SIG-M5 treated with dmso at 0.1 percent for 504 hours (cell line): Measurements from ENCODE around the gene S100A10.
A peak's percentile ranks its signal among the peaks of the same experiment; 100 is the strongest.

ENCODE experiments used
- DNase-seq: peaks from one replicate; lab custom pipeline; 2025; ENCODE audit not compliant: unreplicated experiment; lab: John Stamatoyannopoulos, UW

S100A10 gene

DNA sequence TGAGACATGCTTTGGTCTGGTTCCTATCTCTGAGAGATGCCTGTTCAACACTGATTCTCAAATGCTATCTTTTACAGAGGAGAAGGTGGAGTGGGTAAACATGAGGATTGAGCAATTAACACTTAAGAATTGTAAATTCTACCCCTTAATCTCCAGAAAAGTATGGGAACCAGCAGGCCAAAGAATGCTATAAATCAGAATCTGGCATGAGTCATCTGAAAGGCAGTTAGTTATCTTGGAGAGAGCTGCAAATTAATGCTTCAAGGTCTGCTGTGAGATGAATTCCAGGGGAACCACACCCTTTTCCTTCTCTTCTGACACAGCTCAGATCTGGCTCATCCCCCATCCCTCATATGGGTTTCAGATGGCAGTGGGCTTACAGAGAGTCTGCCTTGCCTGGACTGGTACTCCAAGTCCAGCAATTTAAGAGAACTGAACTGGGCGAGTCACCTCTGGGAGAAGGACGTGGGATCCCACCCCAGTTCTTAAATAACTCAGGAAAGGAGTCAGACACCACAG, 5.2 kb downstream of the S100A10 start:
- DNase-seq, result peak; percentile 73

DNA sequence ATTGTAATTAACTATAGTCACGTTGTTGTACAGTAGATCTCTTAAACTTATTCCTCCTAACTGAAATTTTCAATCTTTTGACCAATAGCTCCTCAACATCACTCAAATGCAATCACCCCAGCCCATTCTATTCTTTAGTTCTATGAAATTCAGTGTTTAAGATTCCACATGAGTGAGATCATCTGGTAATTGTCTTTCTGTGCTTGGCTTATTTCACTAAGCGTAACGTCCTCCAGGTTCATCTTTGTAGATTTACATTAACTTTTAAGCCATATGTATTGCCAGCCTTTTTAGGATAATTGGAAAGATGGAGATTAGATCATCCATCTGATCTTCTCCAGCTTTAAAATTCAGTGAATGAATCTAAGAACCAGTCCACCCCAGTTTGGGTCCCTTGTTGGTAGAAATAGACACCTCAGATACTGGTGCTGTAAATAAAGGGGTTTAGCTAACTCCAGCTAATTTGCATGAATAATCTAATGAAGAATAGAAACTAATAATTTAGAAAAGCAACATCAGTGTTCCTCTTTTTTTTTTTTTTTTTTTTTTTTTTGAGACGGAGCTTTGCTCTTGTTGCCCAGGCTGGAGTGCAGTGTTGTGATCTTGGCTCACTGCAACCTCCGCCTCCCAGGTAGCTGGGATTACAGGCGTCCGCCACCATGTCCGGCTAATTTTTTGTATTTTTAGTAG, 7.0 kb downstream of the S100A10 start:
- no peak for DNase-seq

DNA sequence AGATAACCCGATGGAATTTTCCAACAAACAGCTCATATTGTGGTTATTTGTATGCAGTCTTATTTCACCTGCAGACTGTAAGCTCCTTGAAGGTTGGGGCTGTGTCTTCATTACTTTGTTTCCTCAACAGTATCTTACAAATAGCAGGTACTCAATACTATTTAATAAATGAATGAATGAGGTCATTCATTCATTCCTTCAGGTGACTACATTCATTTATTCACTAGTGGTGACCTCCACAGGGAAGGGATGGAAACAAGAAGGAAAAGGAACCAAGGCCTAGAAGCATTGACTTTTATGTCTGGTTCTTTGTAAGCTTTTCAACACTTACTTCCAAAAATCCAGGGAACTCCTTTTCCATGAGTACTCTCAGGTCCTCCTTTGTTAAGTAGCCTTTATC, 7.9 kb downstream of the S100A10 start:
- no peak for DNase-seq

DNA sequence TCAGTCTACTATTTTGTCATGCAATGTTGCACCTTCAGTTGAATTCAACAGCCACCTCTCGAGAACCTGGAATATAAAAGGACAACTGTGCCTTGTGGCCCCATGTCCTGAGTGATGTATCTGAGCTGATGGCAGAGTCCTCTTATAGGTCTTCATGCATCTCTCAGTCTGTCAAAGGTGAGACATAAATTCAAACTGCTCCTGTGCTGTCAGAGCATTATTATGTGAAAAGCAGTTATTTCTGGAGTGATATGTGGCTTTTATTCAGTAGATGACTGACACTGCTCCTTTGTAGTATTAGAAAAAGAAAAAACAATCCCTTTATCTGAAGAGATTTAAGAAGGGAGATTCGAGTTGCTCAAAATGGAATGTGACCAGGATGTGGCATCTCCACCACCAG, 8.4 kb downstream of the S100A10 start:
- DNase-seq, result no peak

DNA sequence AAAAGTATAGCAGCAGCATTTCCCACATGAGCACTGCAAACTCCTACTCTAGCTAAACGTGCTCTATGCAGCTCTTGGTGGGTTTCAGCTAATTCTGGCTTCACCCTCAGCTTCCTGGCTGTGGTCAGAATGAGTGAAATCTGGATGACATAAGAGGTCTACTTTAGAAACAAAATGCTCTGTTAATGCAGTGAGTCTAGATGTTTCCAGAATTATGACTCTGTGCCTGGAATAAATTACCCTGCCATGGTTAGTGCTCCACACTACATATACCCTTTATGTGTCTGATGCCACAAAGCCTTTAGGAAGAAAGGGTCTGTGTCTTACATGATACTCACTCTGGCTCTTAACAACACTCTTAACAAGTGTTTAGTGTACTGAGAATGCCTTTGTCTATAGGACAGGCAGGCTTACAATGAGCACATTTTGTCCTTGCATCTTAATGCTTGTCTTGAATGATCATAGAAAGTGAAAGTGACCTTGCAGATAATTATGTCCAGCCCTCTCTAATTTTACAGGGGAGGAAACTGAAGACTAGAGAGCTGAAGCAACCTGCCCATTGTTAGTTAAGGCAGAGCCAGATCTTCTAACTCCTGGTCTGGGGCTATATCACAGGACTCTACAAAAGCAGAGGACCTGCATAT, 9.2 kb downstream of the S100A10 start:
- peak; percentile 84 for DNase-seq

DNA sequence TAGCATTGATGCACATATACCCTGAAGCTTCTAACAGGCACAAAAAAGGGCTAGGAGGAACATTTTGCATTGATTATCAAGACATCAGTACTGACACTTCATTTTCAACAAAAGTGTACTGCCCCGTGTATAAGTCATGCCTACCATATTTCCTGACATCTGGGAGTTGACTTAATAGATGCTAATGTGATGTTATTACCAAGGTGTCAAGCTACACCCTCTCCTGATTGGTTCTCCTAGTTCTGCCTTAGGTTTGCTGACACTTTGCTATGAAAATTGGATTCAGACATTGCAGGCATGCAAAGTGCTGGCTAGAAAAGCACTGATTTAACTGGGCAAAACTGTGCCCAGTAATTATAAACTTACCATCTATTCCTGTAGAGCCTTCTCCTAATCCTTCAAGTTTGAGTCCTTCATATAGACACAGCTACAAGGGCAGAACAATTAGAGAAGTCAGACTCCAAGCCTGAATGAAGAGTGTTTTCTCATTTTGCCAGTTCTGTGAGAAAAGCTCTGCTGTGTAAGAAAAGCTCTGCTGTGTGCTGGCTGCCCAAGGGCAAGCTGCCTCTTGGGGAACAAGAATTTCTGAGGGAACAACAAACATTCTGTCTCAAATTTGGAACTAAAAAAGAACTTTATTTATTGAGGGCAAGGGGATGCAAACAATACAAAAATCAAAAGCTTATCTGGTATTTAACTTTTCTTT, 11.2 kb downstream of the S100A10 start:
- no peak for DNase-seq

DNA sequence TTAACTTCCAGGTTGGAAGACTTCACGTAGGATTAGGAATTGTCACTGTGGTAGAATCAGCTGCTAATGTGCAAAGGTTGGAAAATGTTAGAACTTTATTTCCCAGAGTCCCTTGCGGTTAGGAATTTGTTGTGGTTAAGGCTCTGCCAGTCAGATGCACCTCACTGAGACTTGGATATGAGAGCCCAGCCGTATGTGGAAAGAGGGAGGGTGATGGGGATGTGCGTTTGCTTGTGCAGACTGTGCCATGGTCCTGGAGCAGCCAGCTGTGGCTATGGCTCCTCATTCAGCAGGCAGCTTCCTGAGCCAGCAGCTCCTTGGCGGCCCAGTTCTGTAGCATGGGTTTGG, 12.5 kb downstream of the S100A10 start:
- DNase-seq, result no peak

DNA sequence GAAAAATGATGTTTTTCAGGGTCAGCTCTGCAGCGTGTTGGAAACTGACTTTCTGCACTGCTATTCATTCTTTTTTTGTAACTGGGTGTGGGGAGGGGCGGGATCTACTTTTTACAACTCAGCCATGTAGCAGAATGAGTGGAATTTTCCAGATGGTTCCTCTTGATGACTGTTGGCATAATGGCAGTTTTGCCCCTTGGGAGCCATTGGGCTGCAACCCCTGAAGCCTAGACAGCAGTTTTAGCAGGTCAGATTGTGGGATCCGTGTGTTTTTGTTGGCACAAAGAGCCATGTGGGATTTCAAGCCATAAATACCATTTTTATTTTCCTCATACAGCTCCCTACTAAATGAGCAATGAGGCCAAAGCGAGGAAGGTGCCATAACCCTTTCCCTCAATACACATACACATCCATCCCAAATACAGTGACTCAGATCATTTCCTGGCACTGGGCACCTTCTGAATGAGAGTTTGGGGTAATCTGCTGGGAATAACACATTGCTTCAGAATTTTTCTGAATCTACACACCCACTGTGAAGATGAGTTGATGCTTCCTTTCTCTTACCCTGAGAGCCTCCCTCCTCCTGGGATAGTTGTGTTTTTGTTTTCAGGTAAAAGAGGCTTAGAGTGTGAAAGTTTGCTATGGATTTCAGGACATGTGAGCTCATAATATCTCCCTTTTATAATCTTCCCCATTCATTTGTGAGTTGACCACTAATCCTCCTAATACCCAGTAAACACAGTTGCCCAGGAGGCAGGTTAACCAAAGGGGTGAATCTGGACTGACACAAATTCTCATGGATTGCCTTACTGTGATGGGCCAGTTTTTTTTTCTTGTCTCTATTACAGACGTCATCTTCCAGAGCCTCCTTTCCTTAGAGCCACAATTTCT, 13.1 kb downstream of the S100A10 start:
- DNase-seq, result no peak

DNA sequence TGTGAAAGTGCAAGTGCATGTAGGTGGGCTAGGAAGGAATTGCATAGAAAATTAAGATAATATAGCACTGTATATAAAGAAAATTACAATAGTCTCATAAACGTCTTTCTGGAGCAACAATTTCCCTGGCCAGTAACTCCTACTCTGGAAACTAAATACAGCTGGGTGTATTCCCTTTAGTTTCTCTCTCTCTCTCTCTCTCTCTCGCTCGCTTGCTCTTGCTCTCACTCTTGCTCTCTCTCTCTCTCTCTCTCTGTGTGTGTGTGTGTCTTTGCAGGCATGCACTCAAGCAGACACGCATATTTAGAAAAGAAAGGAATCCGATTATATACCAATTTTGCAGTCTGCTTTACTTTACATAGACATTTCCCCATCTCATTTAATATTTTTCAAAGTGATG, 14.7 kb downstream of the S100A10 start:
- no peak for DNase-seq

DNA sequence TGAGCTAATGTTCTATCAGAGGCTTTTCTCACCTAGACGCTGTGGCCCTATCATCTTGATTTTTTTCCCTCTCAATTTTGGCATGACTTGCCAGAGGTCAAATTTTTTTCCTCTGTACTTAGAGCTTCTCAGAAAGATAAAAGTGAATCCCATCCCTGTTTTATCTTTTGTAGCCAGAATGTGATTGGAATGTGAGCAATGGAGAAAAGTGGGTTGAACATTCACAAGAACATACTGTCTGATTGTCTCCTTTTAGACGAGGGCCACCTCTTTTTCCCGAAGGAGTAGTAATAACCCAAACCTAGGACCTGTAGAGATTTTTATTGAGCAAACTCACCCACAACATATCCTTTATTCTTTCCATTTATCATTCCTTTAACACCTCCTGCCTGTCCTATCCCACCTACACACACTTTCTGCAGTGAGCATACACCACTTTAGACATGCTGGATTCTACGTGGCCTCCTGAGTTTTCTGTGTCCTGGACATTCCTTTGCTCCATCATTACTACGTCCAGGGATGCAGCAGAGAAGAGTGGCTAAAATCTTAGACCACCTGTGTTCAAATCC, 15.9 kb downstream of the S100A10 start:
- DNase-seq, result no peak

DNA sequence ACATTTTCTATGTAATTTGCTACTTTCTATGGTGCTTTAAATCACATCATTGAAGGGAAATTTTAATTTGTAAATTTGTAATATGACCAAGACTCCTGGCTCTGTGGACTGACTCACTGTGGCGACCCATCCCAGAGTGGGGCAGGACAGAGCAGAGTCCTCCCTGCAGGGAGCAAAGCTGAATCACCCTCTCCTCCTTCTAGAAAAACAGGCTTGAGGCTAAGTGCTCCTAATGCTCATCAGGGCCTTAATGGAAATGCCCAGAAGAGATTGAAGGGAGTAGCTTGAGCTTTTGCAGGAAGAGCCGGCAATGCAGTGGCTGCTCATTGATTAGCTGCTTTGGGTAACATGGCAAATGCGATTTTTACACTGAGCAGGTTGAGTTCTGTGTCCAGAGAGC, 16.8 kb downstream of the S100A10 start:
- no peak for DNase-seq

DNA sequence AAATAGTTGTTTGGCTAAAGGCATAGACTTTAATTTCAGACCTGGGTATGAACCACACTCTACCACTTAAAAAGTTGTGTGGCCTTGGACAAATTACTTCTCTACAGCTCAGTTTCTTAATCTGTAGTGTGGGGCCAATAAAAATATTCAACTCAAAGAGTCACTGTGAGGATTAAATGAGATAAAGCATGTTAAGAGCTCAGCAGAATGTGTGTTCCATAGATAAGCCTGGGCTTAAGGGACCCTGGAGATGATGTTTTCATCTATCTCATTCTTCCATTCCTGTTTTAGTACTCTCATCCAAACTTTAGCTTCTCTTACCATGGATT, 17.7 kb downstream of the S100A10 start:
- no peak for DNase-seq

DNA sequence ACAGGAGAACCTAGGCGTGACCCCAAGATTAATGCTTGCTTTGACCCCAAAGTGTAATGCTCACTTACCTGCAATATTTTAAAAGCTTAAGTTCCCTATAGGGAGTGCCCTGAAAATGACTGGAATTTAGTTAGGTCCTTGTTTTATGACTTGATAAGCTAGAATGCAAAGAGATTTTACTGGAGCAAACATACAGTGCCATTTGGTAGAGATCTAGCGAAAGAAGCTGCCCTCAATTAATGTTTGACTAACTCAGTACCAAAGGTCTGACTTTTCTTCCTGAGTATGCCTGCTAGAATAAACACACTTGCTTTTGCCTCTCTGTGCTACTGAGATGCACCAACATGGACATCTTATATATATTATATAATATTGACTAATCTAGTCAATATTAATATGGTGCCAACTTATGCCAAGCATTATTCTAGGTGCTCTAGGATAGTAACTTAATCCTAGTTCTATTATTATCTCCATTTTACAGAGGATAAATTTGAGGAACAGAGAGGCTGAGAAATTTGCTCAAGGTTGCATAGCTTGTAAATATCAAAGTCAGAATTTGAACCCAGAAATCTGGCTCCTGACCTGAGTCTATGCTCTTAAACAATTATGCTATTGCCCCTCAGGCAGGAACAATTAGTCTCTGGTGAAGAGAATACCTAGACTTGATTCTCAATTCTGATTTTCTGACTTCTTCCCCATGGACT, 18.2 kb downstream of the S100A10 start:
- no peak for DNase-seq

DNA sequence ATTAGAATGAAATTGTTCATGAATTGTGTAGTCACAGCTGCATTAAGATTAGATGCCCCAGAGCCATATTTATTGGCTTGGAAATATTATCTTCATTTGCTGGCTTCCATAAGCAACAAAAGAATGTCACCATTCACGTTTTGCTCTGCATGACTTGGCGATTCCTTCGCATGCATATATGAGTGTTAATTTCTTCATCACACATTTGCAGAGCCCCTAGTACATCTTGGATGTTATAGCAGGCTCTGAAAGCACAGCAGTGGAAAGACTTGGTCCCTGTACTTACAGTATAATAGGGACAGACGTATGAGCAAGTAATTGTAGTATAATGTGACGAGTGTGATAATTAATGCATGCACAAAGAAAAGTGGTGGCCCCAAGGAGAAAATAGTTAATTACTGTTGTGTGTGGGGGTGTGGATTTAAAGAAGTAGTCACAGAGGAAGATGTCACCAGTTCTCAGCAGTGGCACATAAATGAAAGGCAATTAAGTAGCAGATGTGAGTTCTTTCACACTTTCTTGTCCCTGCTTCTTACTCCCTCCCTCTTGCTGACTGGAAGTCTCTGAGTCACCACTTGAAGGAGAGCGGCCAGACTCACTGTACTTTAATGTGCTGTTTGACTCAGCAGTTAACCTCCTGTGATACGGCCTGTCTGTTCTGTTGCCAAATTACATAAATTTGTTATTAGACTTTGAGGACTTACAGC, 21.0 kb downstream of the S100A10 start:
- DNase-seq, result peak; percentile 89

DNA sequence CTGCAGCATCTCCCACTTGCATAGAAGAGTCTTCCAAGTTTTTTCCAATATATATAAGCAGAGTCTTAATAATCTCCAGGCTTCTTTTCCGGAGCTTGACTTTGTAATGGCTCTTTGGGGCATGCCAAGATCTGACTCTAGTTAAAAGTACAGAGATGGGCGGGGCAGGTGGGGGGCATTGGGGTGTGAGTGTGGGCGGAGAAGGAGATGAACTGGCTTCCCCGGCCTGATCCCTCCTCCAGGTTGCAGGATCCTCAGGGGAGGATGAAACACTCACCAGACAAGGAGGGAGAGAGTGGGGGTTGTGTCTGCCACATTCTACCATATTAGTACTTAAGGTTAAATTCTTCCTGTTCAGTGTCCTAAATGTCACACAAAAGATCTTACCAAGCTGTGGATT, 23.0 kb downstream of the S100A10 start:
- DNase-seq, result peak; percentile 32

DNA sequence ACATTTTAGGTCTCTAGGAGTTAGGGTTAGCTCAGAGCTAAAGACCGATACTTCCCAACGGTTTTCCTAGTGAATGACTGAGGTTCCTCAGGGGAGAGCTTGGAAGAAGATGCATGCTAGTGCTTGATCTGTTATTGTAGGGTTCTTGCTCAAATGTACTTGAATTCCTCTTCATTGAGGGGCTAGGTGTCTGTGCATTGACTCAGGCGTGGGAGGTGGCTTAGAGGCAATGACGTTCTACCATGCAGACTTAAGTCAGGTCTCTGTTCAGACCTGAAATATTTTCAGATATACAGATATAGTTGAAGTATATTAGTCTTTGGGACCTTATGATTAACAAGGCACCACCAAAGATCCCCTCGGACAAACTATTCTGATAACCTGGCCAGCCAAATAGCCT, 23.5 kb downstream of the S100A10 start:
- no peak for DNase-seq

DNA sequence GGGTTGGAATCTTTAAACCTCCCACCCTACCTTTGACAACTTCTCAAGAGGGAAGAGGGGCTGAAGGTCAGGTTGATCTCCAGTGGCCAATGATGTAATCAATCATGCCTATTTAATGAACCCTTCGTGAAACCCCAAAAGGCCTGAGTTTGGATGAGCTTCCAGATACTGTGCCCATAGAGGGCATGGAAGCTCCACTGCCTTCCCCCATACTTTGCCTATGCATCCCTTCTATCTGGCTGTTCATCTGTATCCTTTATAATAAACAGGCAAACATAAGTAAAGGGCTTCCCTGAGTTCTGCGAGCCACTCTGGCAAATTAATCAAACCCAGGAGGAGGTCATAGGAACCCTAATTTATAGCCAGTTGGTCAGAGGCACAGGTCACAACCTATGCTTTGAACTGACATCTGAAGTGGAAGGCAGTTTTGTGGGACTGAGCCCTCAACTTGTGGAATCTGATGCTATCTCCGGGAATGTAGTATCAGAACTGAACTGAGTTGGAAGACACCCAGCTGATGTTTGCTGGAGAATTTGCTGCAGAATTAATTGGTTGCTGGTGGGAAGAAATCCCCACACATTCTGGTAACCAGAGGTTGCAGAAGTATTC, 24.8 kb downstream of the S100A10 start:
- no peak for DNase-seq

DNA sequence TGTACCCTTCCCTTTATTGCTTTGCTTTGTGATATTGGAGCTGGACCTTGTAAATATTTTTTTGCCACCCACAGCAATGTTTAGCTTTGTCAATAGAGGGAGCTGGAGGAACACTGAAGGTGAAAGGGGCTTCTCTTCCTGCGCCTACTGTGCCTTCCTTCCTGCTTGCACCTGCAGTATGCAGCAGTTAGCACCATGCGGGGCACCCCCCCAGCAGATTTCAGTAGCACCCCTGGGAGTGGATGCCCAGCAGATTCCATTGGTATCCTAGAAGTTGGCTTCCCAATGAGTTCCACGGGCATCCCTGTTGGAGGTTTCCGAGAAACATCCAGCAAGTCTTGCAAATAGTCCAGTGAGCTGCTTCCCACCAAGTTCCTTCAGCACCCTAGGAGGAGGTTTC, 25.6 kb downstream of the S100A10 start:
- peak; percentile 82 for DNase-seq

DNA sequence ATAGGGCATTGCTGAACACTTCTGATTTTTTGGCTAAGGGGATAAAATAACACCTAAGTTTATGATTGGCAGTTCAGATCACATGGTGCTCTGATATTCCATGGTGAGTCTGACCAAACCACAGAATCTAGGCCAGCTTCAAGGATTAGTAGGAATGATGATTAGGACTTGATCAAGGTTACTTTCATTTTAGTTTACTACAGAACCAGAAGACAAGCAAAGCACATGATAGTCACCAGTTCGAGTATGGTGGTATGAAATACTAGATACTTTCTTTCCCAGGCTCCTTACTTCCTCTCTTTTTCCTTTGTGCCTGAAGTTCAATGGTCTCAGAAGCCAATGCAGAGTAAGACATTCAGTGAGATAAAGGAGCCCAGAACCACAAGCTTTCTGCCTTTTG, 26.6 kb downstream of the S100A10 start:
- DNase-seq, result no peak
